HG02571 (cell line): ENCODE data around the gene SIK3.

Source experiments
- ATAC-seq: cut with Tn5 transposase; IDR thresholded peaks from one replicate; pipeline ENCODE4 v1.9.1; 2021; ENCODE audit warnings: mild to moderate bottlenecking, moderate library complexity; ENCODE audit not compliant: unreplicated experiment

SIK3 gene

DNA sequence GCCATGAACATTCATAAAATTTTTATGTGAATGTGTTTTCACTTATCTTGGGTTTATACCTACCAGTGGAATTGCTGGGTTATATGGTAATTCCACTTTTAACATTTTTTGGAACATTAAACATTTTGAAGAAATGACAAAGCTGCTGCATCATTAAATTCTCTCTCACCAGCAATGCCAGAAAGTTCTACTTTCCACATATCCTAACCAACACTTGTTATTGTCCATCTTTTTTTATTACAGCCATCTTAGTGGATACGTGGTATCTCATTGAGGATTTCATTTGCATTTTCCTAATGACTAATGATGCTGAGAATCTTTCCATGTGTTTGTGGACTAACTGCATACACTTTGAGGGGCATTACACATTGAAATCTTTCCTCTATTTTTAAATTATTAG is 122.6 kb downstream of the SIK3 start:
- ATAC-seq = no peak

DNA sequence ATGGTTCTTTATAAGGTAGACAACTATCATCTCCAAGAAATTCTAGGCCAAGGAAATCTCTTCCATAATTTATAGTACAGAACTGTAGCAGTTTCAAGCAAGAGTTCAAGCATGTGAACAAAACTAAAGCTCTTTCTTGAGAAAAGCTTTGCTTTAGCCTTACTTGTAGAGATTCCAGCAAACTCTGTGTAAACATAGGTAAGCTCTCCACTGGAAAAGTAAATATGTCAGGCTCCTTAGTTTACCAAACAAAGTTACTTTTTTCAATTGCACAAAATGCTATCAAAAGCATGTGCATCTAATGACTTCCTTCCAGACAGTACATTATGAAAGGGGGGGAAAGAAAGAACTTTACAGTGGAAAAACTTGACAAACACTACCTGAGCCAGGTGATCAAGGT is 125.0 kb downstream of the SIK3 start:
- ATAC-seq = no peak

DNA sequence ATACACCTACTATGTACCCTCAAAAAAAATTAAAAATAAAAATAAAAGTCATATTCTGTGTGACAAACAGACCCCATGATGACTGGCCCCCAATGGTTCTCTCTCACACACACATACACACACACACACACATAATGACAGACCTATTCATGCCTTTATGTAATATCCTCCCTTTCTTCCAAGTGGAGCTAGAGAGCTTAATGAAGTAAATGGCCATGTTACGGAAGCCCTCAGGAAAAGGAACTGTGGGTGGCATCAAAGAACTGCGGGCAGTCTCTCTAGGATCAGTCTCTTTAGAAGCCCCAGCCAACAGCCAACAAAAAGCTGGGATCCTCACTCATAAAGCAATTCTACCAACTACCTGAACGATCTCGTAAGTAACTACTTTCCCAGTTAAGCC is 125.5 kb downstream of the SIK3 start:
- no peak for ATAC-seq

DNA sequence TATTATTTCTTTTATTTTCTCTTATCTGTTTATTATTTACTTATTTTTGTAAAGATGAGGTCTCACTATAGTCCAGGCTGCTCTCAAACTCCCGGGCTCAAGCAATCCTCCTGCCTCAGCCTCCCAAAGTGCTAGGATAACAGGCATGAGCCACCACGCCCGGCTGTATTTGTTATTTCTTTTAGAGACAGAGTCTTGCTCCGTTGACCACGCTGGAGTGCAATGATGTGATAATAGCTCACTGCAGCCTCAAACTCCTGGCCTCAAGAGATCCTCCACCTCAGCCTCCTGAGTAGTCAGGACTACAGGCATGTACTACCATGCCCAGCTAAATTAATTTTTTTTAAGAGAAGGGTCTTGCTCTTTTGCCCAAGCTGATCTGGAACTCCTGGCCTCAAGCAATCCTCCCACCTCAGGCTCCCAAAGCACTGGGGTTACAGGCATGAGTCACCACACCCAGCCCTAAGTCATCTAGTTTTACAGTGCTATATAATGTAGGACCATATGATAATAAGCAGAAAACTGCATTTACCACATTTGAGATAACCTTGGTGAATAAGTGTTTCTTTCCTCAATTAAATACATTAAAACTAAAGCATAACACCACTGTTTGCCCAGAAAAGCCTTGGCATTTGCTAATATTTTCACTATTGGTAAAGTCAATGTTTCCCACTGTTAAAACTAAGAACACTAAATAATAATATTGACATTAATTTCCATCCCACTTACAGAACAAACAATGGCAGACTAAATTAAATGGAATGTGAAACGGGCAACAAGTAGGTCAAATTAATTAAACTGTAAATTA is 127.5 kb downstream of the SIK3 start:
- no peak for ATAC-seq

DNA sequence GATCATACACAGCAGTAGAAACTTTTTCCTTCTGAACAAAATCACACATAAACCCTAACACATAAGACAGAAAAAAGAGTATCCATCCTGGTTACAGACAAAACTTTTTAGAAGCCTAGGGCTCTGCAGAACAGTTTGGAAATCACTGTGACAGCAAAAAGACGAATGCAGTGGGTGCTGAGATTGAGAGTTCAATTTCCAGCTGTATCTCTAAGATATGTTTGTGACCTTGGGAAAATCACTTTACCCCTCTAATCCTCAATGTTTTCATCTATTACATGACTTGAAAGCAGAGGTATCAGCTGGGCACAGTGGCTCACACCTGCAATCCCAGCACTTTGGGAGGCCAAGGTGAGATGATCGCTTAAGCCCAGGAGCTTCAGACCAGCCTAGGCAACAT is 128.5 kb downstream of the SIK3 start:
- ATAC-seq = no peak

DNA sequence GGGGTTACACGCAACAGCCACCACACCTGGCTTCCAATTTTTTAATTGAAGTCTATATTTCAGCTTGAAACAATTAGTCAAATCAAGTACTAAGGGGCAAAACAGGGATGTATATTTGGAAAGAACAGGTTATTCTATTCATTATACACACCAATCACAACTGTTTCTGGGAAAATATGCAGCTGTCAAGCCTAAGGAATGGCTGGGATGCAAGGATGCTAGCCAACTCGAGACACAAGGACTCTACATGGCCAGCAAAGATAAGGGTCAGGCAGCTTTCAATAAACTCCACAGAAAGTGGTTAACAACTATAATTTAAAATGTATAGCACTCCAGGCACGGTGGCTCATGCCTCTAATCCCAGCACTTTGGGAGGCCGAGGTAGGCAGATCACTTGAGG is 134.0 kb downstream of the SIK3 start:
- no peak for ATAC-seq

DNA sequence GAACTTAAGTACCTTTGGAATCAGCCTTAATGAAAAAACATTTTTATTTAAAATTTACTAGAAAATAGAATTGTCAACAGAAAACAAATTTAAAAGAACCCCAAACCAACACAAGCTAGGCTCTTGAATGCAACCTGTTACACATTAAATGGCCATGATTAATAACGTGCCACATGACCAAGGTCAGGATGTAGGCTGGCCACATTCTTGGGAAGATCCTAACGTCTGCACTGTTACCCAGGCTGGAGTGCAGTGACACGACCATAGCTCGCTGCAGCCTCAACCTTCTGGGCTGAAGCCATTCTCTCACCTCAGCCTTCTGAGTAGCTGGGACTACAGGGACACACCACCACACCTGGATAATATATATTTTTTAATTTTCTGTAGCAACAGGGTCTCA is 134.4 kb downstream of the SIK3 start:
- no peak for ATAC-seq

DNA sequence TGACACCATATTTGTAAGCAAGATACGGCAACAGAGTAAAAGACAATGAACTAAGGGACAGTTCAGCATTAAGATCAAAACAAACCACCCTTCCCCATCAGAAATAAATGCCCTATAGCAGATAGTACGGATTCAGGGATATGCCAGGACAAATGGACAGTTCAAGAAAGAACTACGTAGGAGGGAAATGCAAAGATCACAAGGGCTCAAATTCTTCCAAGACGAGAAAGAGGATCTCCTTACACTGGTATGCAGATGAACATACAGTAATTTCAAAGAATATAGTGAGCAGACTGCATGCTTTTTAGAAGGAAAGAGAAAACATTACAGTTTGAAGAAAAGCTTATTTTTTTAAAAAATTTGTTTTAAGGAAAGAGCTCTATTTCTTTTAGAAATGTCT is 136.1 kb downstream of the SIK3 start:
- no peak for ATAC-seq

DNA sequence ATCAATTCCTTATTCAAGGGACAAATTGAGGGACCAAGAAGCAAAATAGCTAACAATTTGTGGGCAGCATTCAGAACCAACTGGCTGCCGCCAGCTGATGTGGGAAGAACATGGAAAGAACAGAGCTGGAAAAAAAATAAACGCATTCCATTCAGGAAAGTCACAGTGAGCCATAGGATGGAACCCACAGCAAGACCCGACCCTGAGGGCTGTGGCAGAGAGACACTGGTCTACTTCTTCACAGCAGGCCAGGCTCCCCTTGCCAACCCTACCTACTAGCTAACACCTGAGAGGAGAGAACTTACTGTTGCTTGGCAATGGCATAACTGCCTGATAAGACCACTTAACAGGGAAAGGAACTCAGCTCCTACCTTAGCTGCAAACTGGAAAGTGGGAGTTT is 137.3 kb downstream of the SIK3 start:
- no peak for ATAC-seq

DNA sequence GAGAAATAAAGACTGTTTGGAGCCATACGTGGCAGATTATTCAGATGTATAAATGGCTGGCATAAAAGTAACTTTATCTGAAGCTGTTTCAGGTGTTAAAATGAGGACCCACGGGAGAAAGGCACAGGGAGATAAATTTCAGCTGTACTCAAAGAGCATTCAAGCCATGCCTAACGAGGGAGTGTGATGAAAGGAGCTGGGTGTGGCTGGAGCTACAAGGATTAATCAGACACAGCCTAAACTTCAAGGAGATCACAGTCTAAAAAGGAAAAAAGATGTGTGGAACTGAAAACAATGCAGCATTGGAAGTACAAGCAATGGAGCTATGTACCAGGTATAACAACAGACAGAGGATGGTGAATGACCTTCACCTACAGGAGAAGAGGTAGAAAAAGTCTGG is 140.0 kb downstream of the SIK3 start:
- no peak for ATAC-seq

DNA sequence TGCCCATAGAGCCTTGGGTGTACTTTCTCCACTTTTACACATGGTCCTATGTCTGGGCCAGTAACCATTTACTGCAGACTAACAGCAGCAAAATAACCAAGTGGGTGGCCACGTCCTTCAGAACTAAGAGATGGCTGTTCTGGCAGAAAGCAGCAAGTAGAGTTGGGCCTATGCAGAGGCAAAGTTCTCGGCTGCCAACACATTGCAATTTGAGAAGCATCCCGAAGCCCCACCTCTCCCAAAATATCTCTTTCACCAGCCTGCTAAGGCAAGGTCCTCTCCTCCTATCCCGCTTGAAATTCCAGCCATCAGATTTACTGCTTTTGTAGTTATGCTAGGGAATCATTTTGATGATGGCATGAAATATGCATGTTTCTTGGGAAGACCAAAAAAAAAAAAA is 142.3 kb downstream of the SIK3 start:
- ATAC-seq = no peak

DNA sequence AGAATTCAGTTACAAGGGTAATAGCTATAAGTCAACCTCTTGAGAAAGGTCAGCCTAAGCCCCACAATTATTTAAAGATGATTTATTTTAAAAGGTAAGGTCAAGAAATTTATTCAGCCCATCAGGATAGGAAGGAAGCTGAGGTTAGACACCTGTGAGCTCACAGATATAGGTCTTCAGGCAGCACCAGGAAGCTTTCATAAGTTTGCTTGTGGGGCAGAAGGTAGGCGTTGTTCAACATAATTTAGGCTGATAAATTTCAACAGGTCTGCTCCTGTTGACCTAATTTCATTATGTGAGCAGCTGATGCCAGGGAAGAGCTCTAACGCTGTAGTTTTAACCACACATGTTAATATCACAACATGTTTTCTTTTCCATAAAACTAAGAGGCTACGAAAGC is 142.7 kb downstream of the SIK3 start:
- no peak for ATAC-seq

DNA sequence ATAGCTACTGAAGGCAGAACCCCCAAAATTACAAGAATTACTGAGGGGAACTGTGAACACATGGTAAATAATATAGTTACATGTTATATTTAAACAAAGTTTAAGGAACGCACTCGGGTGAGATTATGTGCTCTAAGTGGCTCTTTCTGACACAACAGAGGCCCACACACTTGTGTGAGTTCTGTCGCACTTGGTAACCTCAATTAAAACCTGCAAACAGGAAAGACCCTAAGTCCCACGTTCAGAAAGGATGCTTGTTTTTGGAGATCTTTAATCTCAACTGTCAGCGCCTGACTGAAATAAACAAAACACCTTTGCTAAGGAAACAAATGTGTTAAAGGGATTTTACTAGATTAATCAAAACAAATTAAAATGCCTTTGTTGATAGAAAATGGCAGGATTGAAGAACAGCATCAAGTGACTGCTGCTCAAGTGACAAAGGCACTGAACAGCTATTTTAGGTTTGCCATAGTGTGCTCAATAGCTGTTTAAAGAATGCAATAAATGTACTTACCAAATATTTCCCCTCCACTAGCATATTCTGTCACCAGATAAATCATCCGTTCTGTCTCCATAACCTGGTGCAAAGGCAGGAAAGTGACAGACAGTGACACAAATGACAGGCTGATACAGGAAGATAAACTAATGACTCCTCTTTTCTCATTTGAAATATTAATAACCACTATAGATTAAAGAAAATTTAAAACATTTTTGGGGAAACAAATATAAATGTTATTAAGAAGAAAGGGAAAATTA is 144.5 kb downstream of the SIK3 start:
- ATAC-seq = no peak

DNA sequence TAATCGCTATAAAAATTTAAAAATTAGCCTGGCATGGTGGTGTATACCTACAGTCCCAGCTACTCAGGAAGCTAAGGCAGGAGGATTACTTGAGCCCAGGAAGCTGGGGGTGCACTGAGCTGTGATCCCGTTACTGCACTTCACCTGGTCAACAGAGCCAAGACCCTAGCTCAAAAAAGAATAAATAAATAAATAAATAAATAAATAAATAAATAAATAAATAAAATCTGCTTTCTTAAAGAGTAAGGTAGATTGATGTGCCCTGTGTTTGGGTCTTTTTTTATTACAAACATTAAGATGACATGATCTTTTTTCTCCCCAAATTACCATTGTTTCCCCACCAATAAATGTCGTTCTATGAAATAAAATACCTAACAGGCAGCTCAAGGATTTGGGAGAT is 146.5 kb downstream of the SIK3 start:
- ATAC-seq = no peak

DNA sequence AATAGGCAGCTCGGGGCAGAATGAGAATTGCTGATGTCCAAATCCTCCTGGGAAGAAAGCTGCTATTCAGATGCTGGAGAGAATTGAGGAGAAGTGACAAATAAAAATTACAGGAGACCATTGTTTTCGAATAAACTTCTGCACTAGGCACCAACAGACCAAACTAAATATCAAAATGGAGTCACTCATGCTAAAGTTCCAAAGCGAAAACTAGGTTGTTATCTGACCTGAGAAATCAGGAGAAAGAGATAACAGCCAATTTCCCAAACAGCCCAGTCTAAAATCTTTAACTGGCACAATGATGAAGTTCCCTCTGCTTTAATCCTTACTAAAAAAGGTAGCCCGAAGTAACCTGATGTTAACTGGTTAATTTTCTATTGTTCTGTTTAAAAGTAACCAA is 148.0 kb downstream of the SIK3 start:
- ATAC-seq = no peak

DNA sequence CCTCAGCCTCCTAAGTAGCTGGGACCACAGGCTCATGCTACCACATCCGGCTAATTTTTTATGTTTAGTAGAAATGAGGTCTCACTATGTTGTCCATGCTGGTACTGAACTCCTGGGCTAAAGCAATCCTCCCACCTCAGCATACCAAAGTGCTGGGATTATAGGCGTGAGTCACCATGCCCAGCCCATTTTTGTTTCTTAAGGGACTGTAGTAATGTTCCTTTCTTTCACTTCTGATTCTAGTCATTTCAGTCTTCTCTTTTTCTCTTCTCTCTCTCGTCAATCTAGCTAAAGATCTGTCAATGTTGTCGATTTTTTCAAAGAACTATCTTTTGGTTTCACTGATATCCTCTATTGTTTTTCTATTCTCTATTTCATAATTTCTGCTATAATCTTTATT is 149.8 kb downstream of the SIK3 start:
- no peak for ATAC-seq

DNA sequence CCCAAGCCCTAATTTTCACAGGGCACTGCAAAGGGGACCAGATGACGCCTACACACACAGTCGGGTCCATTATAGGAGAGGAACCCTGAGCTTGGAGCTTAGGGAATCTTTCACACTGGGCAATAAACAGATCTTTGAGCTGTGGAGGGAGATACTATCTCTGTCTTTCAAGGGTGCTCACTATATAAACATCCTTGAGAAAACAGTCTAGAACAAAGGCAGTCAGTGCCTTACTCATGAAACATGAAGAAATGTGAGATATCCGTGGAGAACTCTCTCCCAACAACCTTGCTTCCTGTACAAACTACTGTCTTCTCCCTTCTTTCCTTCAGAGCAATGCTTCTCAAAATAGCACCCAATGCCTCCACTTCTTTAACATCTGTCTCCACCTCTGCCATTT is 151.8 kb downstream of the SIK3 start:
- ATAC-seq = no peak

DNA sequence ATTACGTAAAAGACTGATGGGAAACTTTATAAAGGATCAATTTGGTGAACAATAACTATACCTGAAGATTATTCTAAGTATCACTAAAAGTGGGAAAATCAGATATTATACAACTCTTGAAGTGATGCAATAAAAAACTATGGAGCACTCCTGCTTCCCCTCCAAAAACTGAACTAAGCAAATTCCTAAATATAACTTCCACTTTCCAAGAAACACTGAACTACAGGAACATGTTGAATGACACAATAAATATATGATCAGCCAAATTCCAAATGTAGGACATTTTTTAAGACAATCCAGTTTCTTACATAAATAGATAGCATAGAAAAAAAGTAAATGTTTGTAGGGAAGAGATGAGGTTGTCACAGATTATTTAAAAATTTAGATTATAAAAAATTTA is 158.7 kb downstream of the SIK3 start:
- ATAC-seq = no peak

DNA sequence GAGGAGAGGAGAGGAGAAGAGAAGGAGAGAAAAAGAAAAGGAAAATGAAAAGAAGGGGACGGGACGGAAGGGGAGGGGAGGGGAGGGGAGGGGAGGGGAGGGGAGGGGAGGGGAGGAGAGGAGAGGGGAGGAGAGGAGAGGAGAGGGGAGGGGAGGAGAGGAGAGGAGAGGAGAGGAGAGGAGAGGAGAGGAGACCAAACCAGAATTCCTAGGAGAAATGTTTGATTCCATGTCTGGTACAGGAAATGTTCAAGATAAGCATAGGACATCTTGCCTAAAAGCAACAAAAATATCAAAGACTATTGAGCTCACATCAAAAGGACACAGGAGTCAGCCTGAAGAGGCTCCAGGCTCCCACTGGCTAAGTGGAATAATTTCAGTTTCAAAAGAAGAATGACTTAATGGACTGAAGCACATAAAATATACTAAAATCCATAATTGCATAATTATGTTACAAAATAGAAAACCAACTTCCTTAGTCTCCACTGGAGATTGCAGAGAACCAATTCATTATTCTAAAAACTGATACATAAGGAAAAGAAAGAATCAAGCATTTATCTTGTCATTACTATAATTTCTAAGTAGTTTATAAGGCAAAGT is 159.7 kb downstream of the SIK3 start:
- no peak for ATAC-seq

DNA sequence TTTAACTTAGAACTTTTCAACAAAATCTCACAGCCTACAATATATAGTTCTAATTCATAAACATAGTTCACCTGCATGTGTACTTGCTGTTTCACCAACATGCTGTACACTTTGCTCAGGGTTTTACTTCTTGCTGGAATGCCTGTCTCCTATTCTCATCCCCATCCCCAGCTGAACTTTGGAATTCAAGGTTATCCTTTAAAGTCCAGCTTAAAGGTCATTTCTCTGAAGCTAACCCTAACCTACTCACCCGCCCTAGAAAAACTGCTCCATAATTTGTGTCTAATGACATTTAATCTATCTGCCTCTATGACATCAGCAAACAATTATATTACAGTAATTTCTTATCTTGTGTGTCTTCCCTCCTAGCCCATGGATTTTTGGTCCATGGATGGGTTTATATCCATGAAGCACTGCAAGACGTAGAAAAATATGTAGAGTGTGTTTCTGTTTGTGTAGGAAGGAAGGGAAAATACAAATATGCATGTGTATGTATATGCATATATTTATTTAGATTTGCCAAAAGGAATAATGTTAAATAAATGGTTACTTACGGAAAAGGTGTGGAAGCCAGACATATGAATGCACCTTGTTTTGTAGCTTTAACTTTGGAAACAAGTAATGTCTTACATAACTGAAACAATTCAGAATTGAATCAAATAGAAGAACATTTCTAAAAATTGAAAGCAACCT is 161.3 kb downstream of the SIK3 start:
- ATAC-seq = no peak

DNA sequence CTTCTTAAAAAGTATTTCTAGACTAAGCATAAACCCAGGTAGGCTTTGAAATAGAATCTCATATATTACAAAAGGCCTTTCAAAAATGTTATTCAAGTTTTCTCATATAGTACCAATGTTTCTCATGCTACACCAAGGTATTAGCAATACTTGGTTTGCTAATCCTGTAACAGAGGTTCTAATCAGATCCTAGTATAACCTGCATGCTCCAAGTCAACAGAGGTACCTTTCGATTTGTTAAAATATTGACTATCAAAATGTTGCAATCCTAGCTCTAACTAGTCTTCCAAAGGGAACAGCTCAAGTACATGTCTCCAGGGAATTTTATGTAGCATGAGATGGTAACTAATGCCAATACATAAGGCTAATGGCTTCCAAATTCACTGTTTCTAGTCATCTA is 162.7 kb downstream of the SIK3 start:
- no peak for ATAC-seq

DNA sequence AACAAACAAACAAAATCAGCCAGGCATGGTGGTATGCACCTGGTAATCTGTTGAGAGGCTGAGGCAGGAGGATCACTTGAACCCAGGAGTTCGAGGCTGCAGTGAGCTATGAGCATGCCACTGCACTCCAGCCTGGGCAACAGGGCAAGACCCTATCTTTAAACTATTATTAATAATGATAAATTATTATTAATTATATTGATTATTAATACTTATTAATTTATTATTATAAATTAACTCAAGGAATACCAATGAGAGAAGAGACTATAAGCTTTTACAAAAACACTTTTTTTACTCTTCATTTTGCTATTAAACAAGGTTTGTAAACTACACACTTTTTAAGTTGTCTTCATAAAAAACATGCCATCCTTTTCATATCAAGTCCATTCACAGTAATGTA is 163.1 kb downstream of the SIK3 start:
- ATAC-seq = no peak
